Stimulated activated CD4-positive, alpha-beta T cell treated with anti-CD3 and anti-CD28 coated beads, Interleukin-4, amount 100 ng/mL, for 4 hours (primary cell): Measurements from ENCODE around the gene CHST3.

Experiments
- DNase-seq, 2 experiments: peaks; one replicate each; pipeline ENCODE4 v3.0.0-alpha.2; 2020

Gene CHST3

GRCh38 chr10:72061491-72061890 is 97.3 kb downstream of the CHST3 start:
- no peak for DNase-seq

- DNase-seq: no peak
These were observed 97.7 kb downstream of the CHST3 start for GRCh38 chr10:72061930-72062329.

- DNase-seq: no peak
These were observed 98.2 kb downstream of the CHST3 start for GRCh38 chr10:72062382-72062781.
